Measurements from ENCODE around the gene SNX18. TPM values are rescaled to one million over a fixed set of nuclear protein-coding genes. Genes with fewer than 3 reads are reported as not detected.

SNX18 gene
- total and polyA plus RNA-seq, 2 of the 8 experiments (the other 6 are each of a cell fraction or from before 2014, with no cell fraction given), result 5.8 to 17.7 TPM

DNA sequence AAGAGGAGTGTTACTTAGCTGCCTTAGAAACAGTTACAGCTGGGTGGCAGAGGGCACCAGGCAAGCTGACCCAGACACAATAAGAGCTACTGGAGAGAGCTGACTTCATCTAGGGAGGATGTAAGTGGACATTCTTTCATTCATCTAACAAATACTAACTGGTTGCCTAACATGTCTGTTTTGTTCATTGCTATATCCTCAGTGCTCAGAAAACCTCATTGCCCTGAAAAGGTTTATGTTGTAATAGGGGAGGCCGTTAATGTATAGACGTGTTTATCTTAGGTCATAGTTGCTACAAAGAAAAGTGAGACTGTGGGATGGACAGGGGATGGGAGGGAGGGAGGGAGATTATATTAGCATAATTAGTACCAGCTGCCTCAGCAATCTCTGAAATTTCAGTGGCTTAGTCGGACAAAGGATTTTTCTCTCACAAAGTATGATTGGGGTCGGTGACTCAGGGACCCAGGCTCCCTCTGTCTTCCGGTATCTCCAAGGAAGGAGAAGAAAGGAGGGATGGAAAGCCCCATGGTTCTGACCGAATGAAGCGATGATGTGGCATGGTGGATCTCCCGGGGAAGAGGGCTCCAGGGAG, 2.6 kb upstream of the SNX18 start:
- Histone ChIP-seq H3K4me1 (replicated peaks in 1 of 4; ENCODE audit: control insufficient read depth in 3 of 4, insufficient read depth in 4 of 4, low read length in 3 of 4) (peaks cover 0 to 10% (median 5%) of the 10 kb centered on the region in 4 experiments; a peak in 5 of 7 replicates), H2BK20ac (ENCODE audit: low read length) (no peak overlapping the region), H3K23ac (ENCODE audit: insufficient read length) (no peak overlapping the region), H2AFZ (ENCODE audit: low read length) (0 out of 2 replicates have a peak overlapping the region, but pooled peaks have one; percentile 12), H3K56ac (replicated peaks; ENCODE audit: insufficient read length, low read depth, low read length) (no peak overlapping the region), H3K27ac (ENCODE audit: low read depth, low read length) (no peak overlapping the region), H4K8ac (ENCODE audit: extremely low read depth, insufficient read depth, low read length) (no peak overlapping the region), H3K9ac (replicated peaks in 1 of 4; ENCODE audit: extremely low read depth in 1 of 4, low read depth in 3 of 4, low read length in 3 of 4) (no peak overlapping the region), H4K5ac (ENCODE audit: insufficient read length, low read depth, low read length) (no peak overlapping the region), H3K14ac (ENCODE audit: insufficient read length) (no peak overlapping the region), H3K9me3 (ENCODE audit: insufficient read depth in 2 of 2, low read depth in 1 of 2, low read length in 1 of 2) (peaks cover under 1 to 7% of the 10 kb centered on the region in 2 experiments; a peak in 1 of 4 replicates), H2BK5ac (ENCODE audit: low read depth, low read length) (no peak overlapping the region), H3K23me2 (ENCODE audit: low read depth, low read length) (peaks cover 3% of the 10 kb centered on the region), H3K36me3 (ENCODE audit: control insufficient read depth in 2 of 4, insufficient read depth in 4 of 4, low read length in 3 of 4) (peaks cover 0 to 3% (median 0%) of the 10 kb centered on the region in 4 experiments; a peak in 1 of 8 replicates), H4K20me1 (replicated peaks in 1 of 2; ENCODE audit: control insufficient read depth in 1 of 2, insufficient read depth in 2 of 2, low read length in 2 of 2) (peaks cover 2 to 6% of the 10 kb centered on the region in 2 experiments), H2BK15ac (ENCODE audit: low read length) (no peak overlapping the region), H3K79me1 (ENCODE audit: low read depth, low read length) (no peaks in the 10 kb centered on the region), H3K27me3 (replicated peaks in 1 of 4; ENCODE audit: control insufficient read depth in 3 of 4, extremely low read depth in 1 of 4, insufficient read depth in 3 of 4, low read length in 3 of 4) (peaks cover 0 to 16% (median 12%) of the 10 kb centered on the region in 4 experiments; a peak in 5 of 7 replicates), H3K18ac (ENCODE audit: extremely low read depth, low read length) (no peak overlapping the region), H3K4me2 (ENCODE audit: insufficient read depth in 1 of 2, low read depth in 2 of 2, low read length in 2 of 2) (no peak overlapping the region), H2AK5ac (ENCODE audit: low read depth, low read length) (no peak overlapping the region), H3K79me2 (ENCODE audit: control insufficient read depth in 1 of 2, insufficient read depth in 2 of 2, low read length in 2 of 2) (peaks cover 3 to 7% of the 10 kb centered on the region in 2 experiments; a peak in 2 of 4 replicates), H2BK120ac (replicated peaks; ENCODE audit: low read depth, low read length) (no peak overlapping the region), H3K4ac (replicated peaks; ENCODE audit: insufficient read length, low read depth, low read length) (no peak overlapping the region), H2BK12ac (ENCODE audit: low read depth, low read length) (no peak overlapping the region), H4K91ac (replicated peaks; ENCODE audit: insufficient read length, low read length) (no peak overlapping the region), H3K4me3 (ENCODE audit: extremely low read depth in 1 of 4, insufficient read depth in 2 of 4, low read depth in 3 of 4, low read length in 4 of 4) (no peak overlapping the region)
- ChIA-PET POLR2A (ENCODE audit: partially characterized antibody) (no interaction called here), CTCF (ENCODE audit: partially characterized antibody) (interaction anchor here (0.9 to 1.4 kb wide), 3 partner anchors 26 to 352 kb away, joined by 3 to 7 read pairs (median 5); no protein-coding TSS in a partner anchor)
- DNase-seq (ENCODE audit: low read depth in 1 of 2, low spot score in 2 of 2) (no peak), FAIRE-seq (no peak)
- 87% methylated on average over 8 of the region's 8 CpGs; no CpG with 5 or more reads in 1 of the 2 experiments for WGBS, 2 experiments (ENCODE audit: extremely low coverage in 1 of 2, insufficient coverage in 1 of 2, insufficient read length in 1 of 2, insufficient replicate concordance in 2 of 2, low coverage in 1 of 2, low lambda C conversion rate in 2 of 2, missing lambda C conversion rate in 1 of 2)
- TF ChIP-seq RNF2 (IDR thresholded peaks at IDR 0.05; ENCODE audit: borderline replicate concordance, low read depth, low read length, missing control alignments, poor library complexity, severe bottlenecking) (no peak), NRF1 (IDR thresholded peaks at IDR 0.05; ENCODE audit: low read depth, low read length) (no peak), CBX8 (IDR thresholded peaks at IDR 0.05; ENCODE audit: borderline replicate concordance, low read depth, low read length) (no peak), CREB1 (IDR thresholded peaks at IDR 0.05) (no peak), CBX5 (IDR thresholded peaks at IDR 0.05; ENCODE audit: low read depth, low read length) (no peak), KDM1A (IDR thresholded peaks at IDR 0.05; ENCODE audit: borderline replicate concordance, low read length) (no peak), SIRT6 (IDR thresholded peaks at IDR 0.05; ENCODE audit: low read length) (no peak), TAF1 (IDR thresholded peaks at IDR 0.05; ENCODE audit: low read depth, low read length) (no peak), SIX5 (IDR thresholded peaks at IDR 0.05; ENCODE audit: low read depth, low read length) (no peak)
- TF ChIP-seq, protein P1, sequence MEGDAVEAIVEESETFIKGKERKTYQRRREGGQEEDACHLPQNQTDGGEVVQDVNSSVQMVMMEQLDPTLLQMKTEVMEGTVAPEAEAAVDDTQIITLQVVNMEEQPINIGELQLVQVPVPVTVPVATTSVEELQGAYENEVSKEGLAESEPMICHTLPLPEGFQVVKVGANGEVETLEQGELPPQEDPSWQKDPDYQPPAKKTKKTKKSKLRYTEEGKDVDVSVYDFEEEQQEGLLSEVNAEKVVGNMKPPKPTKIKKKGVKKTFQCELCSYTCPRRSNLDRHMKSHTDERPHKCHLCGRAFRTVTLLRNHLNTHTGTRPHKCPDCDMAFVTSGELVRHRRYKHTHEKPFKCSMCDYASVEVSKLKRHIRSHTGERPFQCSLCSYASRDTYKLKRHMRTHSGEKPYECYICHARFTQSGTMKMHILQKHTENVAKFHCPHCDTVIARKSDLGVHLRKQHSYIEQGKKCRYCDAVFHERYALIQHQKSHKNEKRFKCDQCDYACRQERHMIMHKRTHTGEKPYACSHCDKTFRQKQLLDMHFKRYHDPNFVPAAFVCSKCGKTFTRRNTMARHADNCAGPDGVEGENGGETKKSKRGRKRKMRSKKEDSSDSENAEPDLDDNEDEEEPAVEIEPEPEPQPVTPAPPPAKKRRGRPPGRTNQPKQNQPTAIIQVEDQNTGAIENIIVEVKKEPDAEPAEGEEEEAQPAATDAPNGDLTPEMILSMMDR (IDR thresholded peaks at IDR 0.05; ENCODE audit: control extremely low read depth in 1 of 3, insufficient read depth in 1 of 3, low read depth in 1 of 3, low read length in 3 of 3), result no peak

Data from H1 (cell line).